ENCODE results near the gene KMT2E. TPM values are rescaled to one million over a fixed set of nuclear protein-coding genes. Genes with fewer than 3 reads are reported as not detected.

KMT2E gene
- total and polyA plus RNA-seq, 2 donors (not counting 1 experiment from before 2014, with no cell fraction given): 32.4 to 328 TPM

DNA sequence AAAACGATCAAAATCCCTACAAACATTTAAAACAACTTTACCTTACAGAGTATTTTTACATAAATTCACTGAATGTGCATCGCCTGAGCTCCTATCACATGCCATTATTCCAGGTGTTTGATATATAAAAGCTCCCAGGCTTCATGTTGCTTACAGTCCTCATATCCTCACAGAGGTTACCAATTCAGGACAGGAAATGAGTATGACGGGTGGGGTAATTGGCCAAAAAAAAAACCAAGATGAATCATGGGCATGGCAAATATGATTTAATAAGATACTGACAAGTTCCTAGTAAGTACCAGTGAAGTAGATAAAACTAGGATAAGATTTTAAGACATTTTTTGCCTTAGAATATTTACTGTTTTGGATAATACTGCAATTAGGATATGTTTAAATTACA, 135.8 kb downstream of the KMT2E start:
- Histone ChIP-seq H3K9ac (ENCODE audit: low read length) (no peak overlapping the region), H3K4me1 (ENCODE audit: control insufficient read depth in 2 of 2, insufficient read depth in 2 of 2, low read length in 2 of 2) (no peaks in the 10 kb centered on the region), H3K9me3 (ENCODE audit: control extremely low read depth in 1 of 3, control insufficient read depth in 2 of 3, insufficient read depth in 1 of 3, low read length in 2 of 3) (no peaks in the 10 kb centered on the region), H3K4me2 (replicated peaks; ENCODE audit: low read depth, low read length, poor library complexity, severe bottlenecking) (no peak overlapping the region), H4K20me1 (ENCODE audit: control insufficient read depth, insufficient read depth, low read length, poor library complexity, severe bottlenecking) (peaks cover 9% of the 10 kb centered on the region), H3K4me3 (ENCODE audit: control extremely low read depth in 1 of 5, extremely low read depth in 1 of 5, insufficient read depth in 1 of 5, low read depth in 2 of 5, low read length in 4 of 5) (no peak overlapping the region), H3K27ac (ENCODE audit: low read length in 2 of 2) (no peak overlapping the region), H3K36me3 (replicated peaks in 1 of 2; ENCODE audit: control extremely low read depth in 1 of 2, control insufficient read depth in 1 of 2, extremely low read depth in 1 of 2, insufficient read depth in 2 of 2, low read length in 1 of 2) (peaks cover 4 to 21% of the 10 kb centered on the region in 2 experiments), H2AFZ (ENCODE audit: insufficient read depth, low read depth, low read length, poor library complexity, severe bottlenecking) (no peak overlapping the region), H3K27me3 (replicated peaks in 1 of 4; ENCODE audit: control extremely low read depth in 1 of 4, control insufficient read depth in 3 of 4, insufficient read depth in 4 of 4, low read length in 3 of 4) (no peaks in the 10 kb centered on the region), H3K79me2 (ENCODE audit: control insufficient read depth, insufficient read depth, low read length) (no peaks in the 10 kb centered on the region)
- Mint-ChIP-seq H3K9me3 (ENCODE audit: insufficient read depth) (no peaks in the 10 kb centered on the region), H3K27me3 (no peaks in the 10 kb centered on the region), H3K27ac (no peak overlapping the region), H3K4me3 (no peak overlapping the region), H3K4me1 (no peaks in the 10 kb centered on the region)
- POLR2A ChIA-PET: no interaction called here
- DNase-seq (no peak), ATAC-seq (ENCODE audit: low read depth) (no peak)
- no peak for TF ChIP-seq EZH2 (IDR thresholded peaks at IDR 0.05; ENCODE audit: borderline replicate concordance, insufficient read depth, low read depth, low read length, poor library complexity, severe bottlenecking)
- TF ChIP-seq, protein P1, sequence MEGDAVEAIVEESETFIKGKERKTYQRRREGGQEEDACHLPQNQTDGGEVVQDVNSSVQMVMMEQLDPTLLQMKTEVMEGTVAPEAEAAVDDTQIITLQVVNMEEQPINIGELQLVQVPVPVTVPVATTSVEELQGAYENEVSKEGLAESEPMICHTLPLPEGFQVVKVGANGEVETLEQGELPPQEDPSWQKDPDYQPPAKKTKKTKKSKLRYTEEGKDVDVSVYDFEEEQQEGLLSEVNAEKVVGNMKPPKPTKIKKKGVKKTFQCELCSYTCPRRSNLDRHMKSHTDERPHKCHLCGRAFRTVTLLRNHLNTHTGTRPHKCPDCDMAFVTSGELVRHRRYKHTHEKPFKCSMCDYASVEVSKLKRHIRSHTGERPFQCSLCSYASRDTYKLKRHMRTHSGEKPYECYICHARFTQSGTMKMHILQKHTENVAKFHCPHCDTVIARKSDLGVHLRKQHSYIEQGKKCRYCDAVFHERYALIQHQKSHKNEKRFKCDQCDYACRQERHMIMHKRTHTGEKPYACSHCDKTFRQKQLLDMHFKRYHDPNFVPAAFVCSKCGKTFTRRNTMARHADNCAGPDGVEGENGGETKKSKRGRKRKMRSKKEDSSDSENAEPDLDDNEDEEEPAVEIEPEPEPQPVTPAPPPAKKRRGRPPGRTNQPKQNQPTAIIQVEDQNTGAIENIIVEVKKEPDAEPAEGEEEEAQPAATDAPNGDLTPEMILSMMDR (IDR thresholded peaks at IDR 0.05): no peak
- CTCF ChIA-PET: interaction anchor here (0.8 kb wide), 1 partner anchor 440 kb away, joined by 3 read pairs; no protein-coding TSS in a partner anchor
- intact Hi-C loops (cut with micrococcal nuclease): loop anchor here (5.0 kb wide), 2 partner anchors 47 to 187 kb away; no protein-coding TSS in a partner anchor
- no CpG with 5 or more reads among the region's 3 CpGs for WGBS (ENCODE audit: insufficient coverage)

DNA sequence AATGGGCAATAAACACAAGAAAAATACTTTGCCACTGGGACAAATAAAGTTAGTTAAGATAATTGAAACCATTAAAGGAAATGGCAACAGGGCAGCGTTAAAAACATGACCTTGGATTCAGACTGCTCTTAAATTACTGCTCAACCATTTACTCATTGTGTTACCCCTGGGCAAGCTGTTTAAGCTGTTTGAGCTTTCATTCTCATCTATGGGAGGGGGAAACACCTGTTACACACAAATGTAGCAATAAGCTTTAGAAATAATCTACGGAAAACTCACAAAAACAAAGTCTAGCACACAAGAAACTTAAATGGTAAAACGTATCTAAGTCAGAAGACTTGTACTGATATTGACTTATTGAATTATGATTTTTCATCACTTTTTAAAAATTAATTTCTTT, 137.1 kb downstream of the KMT2E start:
- no peaks in the 10 kb centered on the region for H3K9me3 Mint-ChIP-seq (ENCODE audit: insufficient read depth)
- Histone ChIP-seq H3K79me2 (ENCODE audit: control insufficient read depth, insufficient read depth, low read length) (no peaks in the 10 kb centered on the region), H3K36me3 (replicated peaks in 1 of 2; ENCODE audit: control extremely low read depth in 1 of 2, control insufficient read depth in 1 of 2, extremely low read depth in 1 of 2, insufficient read depth in 2 of 2, low read length in 1 of 2) (peaks cover 4 to 21% of the 10 kb centered on the region in 2 experiments), H4K20me1 (ENCODE audit: control insufficient read depth, insufficient read depth, low read length, poor library complexity, severe bottlenecking) (peaks cover 6% of the 10 kb centered on the region), H3K4me2 (replicated peaks; ENCODE audit: low read depth, low read length, poor library complexity, severe bottlenecking) (no peak overlapping the region), H3K27ac (ENCODE audit: low read length in 2 of 2) (no peak overlapping the region), H3K4me1 (ENCODE audit: control insufficient read depth in 2 of 2, insufficient read depth in 2 of 2, low read length in 2 of 2) (no peaks in the 10 kb centered on the region), H3K9me3 (ENCODE audit: control extremely low read depth in 1 of 3, control insufficient read depth in 2 of 3, insufficient read depth in 1 of 3, low read length in 2 of 3) (no peaks in the 10 kb centered on the region), H3K4me3 (ENCODE audit: control extremely low read depth in 1 of 5, extremely low read depth in 1 of 5, insufficient read depth in 1 of 5, low read depth in 2 of 5, low read length in 4 of 5) (no peak overlapping the region), H2AFZ (ENCODE audit: insufficient read depth, low read depth, low read length, poor library complexity, severe bottlenecking) (no peak overlapping the region), H3K9ac (ENCODE audit: low read length) (no peak overlapping the region), H3K27me3 (replicated peaks in 1 of 4; ENCODE audit: control extremely low read depth in 1 of 4, control insufficient read depth in 3 of 4, insufficient read depth in 4 of 4, low read length in 3 of 4) (no peaks in the 10 kb centered on the region)
- no peak overlapping the region for H3K4me3 Mint-ChIP-seq
- CTCF ChIA-PET: interaction anchor here (0.7 to 1.3 kb wide), 2 partner anchors 277 to 279 kb away, joined by 3 read pairs; no protein-coding TSS in a partner anchor
- ATAC-seq (ENCODE audit: low read depth) (no peak), DNase-seq (no peak)
- TF ChIP-seq, protein P1 (IDR thresholded peaks at IDR 0.05): no peak
- TF ChIP-seq EZH2 (IDR thresholded peaks at IDR 0.05; ENCODE audit: borderline replicate concordance, insufficient read depth, low read depth, low read length, poor library complexity, severe bottlenecking): no peak
- POLR2A ChIA-PET: no interaction called here
- intact Hi-C loops (cut with micrococcal nuclease): loop anchor here (5.0 kb wide), 1 partner anchor 186 kb away; no protein-coding TSS in a partner anchor
- no peaks in the 10 kb centered on the region for H3K4me1 Mint-ChIP-seq
- H3K27me3 Mint-ChIP-seq: no peaks in the 10 kb centered on the region
- H3K27ac Mint-ChIP-seq: no peak overlapping the region
- WGBS (ENCODE audit: insufficient coverage): no CpG with 5 or more reads among the region's 3 CpGs
